IPS-15b (cell line): Measurements from ENCODE around the gene MAGI1.

ENCODE experiments used
- H3K27me3 ChIP-seq: one replicate; pipeline ENCODE4 v1.6.1; 2013; ENCODE audit warnings: low read length; ENCODE audit not compliant: control insufficient read depth, insufficient read depth
- H3K36me3 ChIP-seq: one replicate; pipeline ENCODE4 v1.6.1; 2013; ENCODE audit warnings: low read length; ENCODE audit not compliant: control insufficient read depth, insufficient read depth
- H3K4me1 ChIP-seq: one replicate; pipeline ENCODE4 v1.6.1; 2013; ENCODE audit warnings: mild to moderate bottlenecking, low read length; ENCODE audit not compliant: control insufficient read depth, insufficient read depth
- H3K4me3 ChIP-seq: one replicate; pipeline ENCODE4 v1.5.1; 2013; ENCODE audit warnings: low read depth, low read length
- H3K9ac ChIP-seq: one replicate; pipeline ENCODE4 v1.6.1; 2013; ENCODE audit warnings: low read depth, mild to moderate bottlenecking, low read length
- H3K9me3 ChIP-seq: one replicate; pipeline ENCODE4 v1.6.1; 2013; ENCODE audit warnings: mild to moderate bottlenecking, low read length; ENCODE audit not compliant: control insufficient read depth, insufficient read depth

The MAGI1 gene

GRCh38 chr3:65703820-65704219 is 334.9 kb downstream of the MAGI1 start:
- H3K9ac ChIP-seq: no peak overlapping the region
- no peaks in the 10 kb centered on the region for H3K36me3 ChIP-seq
- no peaks in the 10 kb centered on the region for H3K4me1 ChIP-seq
- no peaks in the 10 kb centered on the region for H3K9me3 ChIP-seq
- no peak overlapping the region for H3K4me3 ChIP-seq
- H3K27me3 ChIP-seq: no peaks in the 10 kb centered on the region

GRCh38 chr3:65703026-65703425 is 335.7 kb downstream of the MAGI1 start:
- H3K36me3 ChIP-seq: no peaks in the 10 kb centered on the region
- no peak overlapping the region for H3K9ac ChIP-seq
- no peaks in the 10 kb centered on the region for H3K4me1 ChIP-seq
- no peaks in the 10 kb centered on the region for H3K27me3 ChIP-seq
- H3K4me3 ChIP-seq: no peak overlapping the region
- H3K9me3 ChIP-seq: no peaks in the 10 kb centered on the region

GRCh38 chr3:65702202-65702601 is 336.5 kb downstream of the MAGI1 start:
- Histone ChIP-seq H3K4me1 (no peaks in the 10 kb centered on the region), H3K9me3 (no peaks in the 10 kb centered on the region), H3K9ac (no peak overlapping the region), H3K36me3 (no peaks in the 10 kb centered on the region), H3K4me3 (no peak overlapping the region), H3K27me3 (no peaks in the 10 kb centered on the region)

GRCh38 chr3:65701516-65701915 is 337.2 kb downstream of the MAGI1 start:
- Histone ChIP-seq H3K27me3 (no peaks in the 10 kb centered on the region), H3K36me3 (no peaks in the 10 kb centered on the region), H3K9ac (no peak overlapping the region), H3K4me1 (no peaks in the 10 kb centered on the region), H3K4me3 (no peak overlapping the region), H3K9me3 (no peaks in the 10 kb centered on the region)

GRCh38 chr3:65689436-65689835 is 349.3 kb downstream of the MAGI1 start:
- Histone ChIP-seq H3K9me3 (no peaks in the 10 kb centered on the region), H3K4me1 (no peaks in the 10 kb centered on the region), H3K36me3 (no peaks in the 10 kb centered on the region), H3K4me3 (no peak overlapping the region), H3K9ac (no peak overlapping the region), H3K27me3 (no peaks in the 10 kb centered on the region)

- no peaks in the 10 kb centered on the region for H3K27me3 ChIP-seq
Observed at GRCh38 chr3:65687741-65688140, 351.0 kb downstream of the MAGI1 start.

GRCh38 chr3:65685621-65686235 is 353.0 kb downstream of the MAGI1 start:
- Histone ChIP-seq H3K4me3 (no peak overlapping the region), H3K9ac (no peak overlapping the region), H3K36me3 (no peaks in the 10 kb centered on the region), H3K27me3 (no peaks in the 10 kb centered on the region), H3K4me1 (no peaks in the 10 kb centered on the region), H3K9me3 (no peaks in the 10 kb centered on the region)

More at GRCh38 chr3:65687741-65688140, 351.0 kb downstream of the MAGI1 start:
- Histone ChIP-seq H3K9ac (no peak overlapping the region), H3K36me3 (no peaks in the 10 kb centered on the region), H3K4me1 (no peaks in the 10 kb centered on the region), H3K9me3 (no peaks in the 10 kb centered on the region), H3K4me3 (no peak overlapping the region)

GRCh38 chr3:65678516-65678915 is 360.2 kb downstream of the MAGI1 start:
- H3K27me3 ChIP-seq: no peaks in the 10 kb centered on the region
- peaks cover 3% of the 10 kb centered on the region for H3K4me1 ChIP-seq
- no peak overlapping the region for H3K4me3 ChIP-seq
- H3K9ac ChIP-seq: no peak overlapping the region
- no peaks in the 10 kb centered on the region for H3K36me3 ChIP-seq
- no peaks in the 10 kb centered on the region for H3K9me3 ChIP-seq

- H3K9me3 ChIP-seq: no peaks in the 10 kb centered on the region
- H3K4me1 ChIP-seq: peaks cover 3% of the 10 kb centered on the region
- H3K36me3 ChIP-seq: no peaks in the 10 kb centered on the region
- no peak overlapping the region for H3K9ac ChIP-seq
- H3K27me3 ChIP-seq: no peaks in the 10 kb centered on the region
- H3K4me3 ChIP-seq: no peak overlapping the region
Observed at GRCh38 chr3:65677486-65678010, 361.2 kb downstream of the MAGI1 start.

- Histone ChIP-seq H3K9ac (no peak overlapping the region), H3K9me3 (no peaks in the 10 kb centered on the region), H3K4me3 (no peak overlapping the region), H3K36me3 (no peaks in the 10 kb centered on the region), H3K27me3 (no peaks in the 10 kb centered on the region), H3K4me1 (peaks cover 7% of the 10 kb centered on the region)
Observed at GRCh38 chr3:65676580-65676979, 362.1 kb downstream of the MAGI1 start.

- Histone ChIP-seq H3K9ac (no peak overlapping the region), H3K4me3 (no peak overlapping the region), H3K27me3 (no peaks in the 10 kb centered on the region), H3K36me3 (no peaks in the 10 kb centered on the region), H3K9me3 (no peaks in the 10 kb centered on the region), H3K4me1 (peaks cover 7% of the 10 kb centered on the region)
Observed at GRCh38 chr3:65675011-65675410, 363.7 kb downstream of the MAGI1 start.

- Histone ChIP-seq H3K4me3 (no peak overlapping the region), H3K9ac (no peak overlapping the region), H3K27me3 (no peaks in the 10 kb centered on the region), H3K9me3 (no peaks in the 10 kb centered on the region), H3K4me1 (peaks cover 7% of the 10 kb centered on the region), H3K36me3 (no peaks in the 10 kb centered on the region)
Observed at GRCh38 chr3:65674226-65674625, 364.5 kb downstream of the MAGI1 start.
